HepG2 (cell line): ENCODE data around the gene SAC3D1. TPM values are rescaled to one million over a fixed set of nuclear protein-coding genes. Genes with fewer than 3 reads are reported as not detected.
A peak's percentile ranks its signal among the peaks of the same experiment; 100 is the strongest.

Experiments
- ATAC-seq: fragments of 200-7000 bp; cut with Tn5 transposase; 3 replicates; pipeline ENCODE4 v1.9.1; 2020; ENCODE audit warnings: mild to moderate bottlenecking, moderate library complexity
- BruUV-seq: library from RNA; stranded (reverse); fragments of 400-500 nt; replicated peaks from 2 replicates; lab custom pipeline; 2021; lab: Mats Ljungman, UMichigan
- CTCF ChIA-PET: fragments of 300-600 bp; formaldehyde crosslinking; extraction: SDS; loops from one replicate; lab custom pipeline; 2021; ENCODE audit warnings: low total read pairs, inconsistent platforms, low intra/inter-chr PET ratio; lab: Yijun Ruan, JAX
- POLR2A ChIA-PET: fragments of 350-600 bp; sonication (Branson Sonifier 250); formaldehyde crosslinking; loops from one replicate; lab custom pipeline; 2020; ENCODE audit warnings: antibody characterized with exemption, inconsistent platforms; lab: Yijun Ruan, JAX
- DNase-seq: peaks from one replicate; pipeline ENCODE4 v3.0.0-alpha.2; 2015; ENCODE audit warnings: low spot score
- FAIRE-seq: peaks from 3 replicates; lab custom pipeline; 2011; peaks lifted over from hg19 to GRCh38; lab: Jason Lieb, UNC
- H2AFZ ChIP-seq: one replicate; pipeline ENCODE4 v1.6.1; 2011; ENCODE audit warnings: low read length, inconsistent platforms
- H3K27ac ChIP-seq: fragments of 300-600 bp; 3 replicates; pipeline ENCODE4 v1.8.0; 2011; ENCODE audit warnings: mixed run types, mild to moderate bottlenecking, mixed read lengths, low read length, inconsistent platforms; ENCODE audit not compliant: insufficient read depth; ENCODE audit errors: extremely low read length
- H3K27me3 ChIP-seq, 2 experiments: fragments of 200-600 bp in 1 of 2; 2 replicates in 1 of 2; 3 replicates in 1 of 2; pipeline versions ENCODE4 v1.6.0 to v1.8.0; 2011; ENCODE audit warnings: low read length in 2 of 2, mild to moderate bottlenecking in 2 of 2, moderate library complexity in 2 of 2, inconsistent platforms in 1 of 2; ENCODE audit not compliant: insufficient read depth in 2 of 2, control insufficient read depth in 1 of 2
- H3K36me3 ChIP-seq, 2 experiments: fragments of 200-600 bp in 1 of 2; replicated peaks in 1 of 2; 2 replicates in 1 of 2; 3 replicates in 1 of 2; pipeline versions ENCODE4 v1.5.1 to v1.8.0; 2011; ENCODE audit warnings: low read length in 2 of 2, inconsistent platforms in 1 of 2; ENCODE audit not compliant: insufficient read depth in 2 of 2, control insufficient read depth in 1 of 2
- H3K4me1 ChIP-seq: 2 replicates; pipeline ENCODE4 v1.5.1; 2012; ENCODE audit warnings: low read length, inconsistent platforms; ENCODE audit not compliant: insufficient read depth
- H3K4me2 ChIP-seq: 2 replicates; pipeline ENCODE4 v1.6.0; 2011; ENCODE audit warnings: low read depth, low read length, inconsistent platforms
- H3K4me3 ChIP-seq, 3 experiments: fragments of 200-600 bp in 1 of 3; sonication (generic), shearing (Covaris generic) in 1 of 3; replicated peaks in 1 of 3; 2 replicates each; pipeline ENCODE4 v1.5.1; 2011 to 2016; ENCODE audit warnings: low read length in 3 of 3, inconsistent platforms in 2 of 3, low read depth in 2 of 3, mild to moderate bottlenecking in 2 of 3, control low read depth in 1 of 3, mixed read lengths in 1 of 3; ENCODE audit not compliant: insufficient read depth in 1 of 3
- H3K79me2 ChIP-seq: one replicate; pipeline ENCODE4 v1.6.1; 2011; ENCODE audit warnings: low read length, inconsistent platforms; ENCODE audit not compliant: insufficient read depth
- H3K9ac ChIP-seq: 2 replicates; pipeline ENCODE4 v1.6.0; 2011; ENCODE audit warnings: mild to moderate bottlenecking, low read depth, low read length, inconsistent platforms; ENCODE audit not compliant: insufficient read depth
- H3K9me3 ChIP-seq: 2 replicates; pipeline ENCODE4 v1.5.1; 2012; ENCODE audit warnings: mild to moderate bottlenecking, low read length
- H4K20me1 ChIP-seq: 2 replicates; pipeline ENCODE4 v1.6.0; 2011; ENCODE audit warnings: inconsistent platforms, mild to moderate bottlenecking, low read length, moderate library complexity; ENCODE audit not compliant: insufficient read depth
- BRCA1 ChIP-seq: sonication (generic); formaldehyde crosslinking; IDR thresholded peaks from 2 replicates; pipeline ENCODE4 v1.4.0; 2020; ENCODE audit warnings: missing genetic modification reagents
- SIX4 ChIP-seq: sonication (generic); formaldehyde crosslinking; IDR thresholded peaks from 2 replicates; pipeline ENCODE4 v1.4.0; 2020; ENCODE audit warnings: missing genetic modification reagents
- SNAI1 ChIP-seq: sonication (generic); formaldehyde crosslinking; IDR thresholded peaks from 2 replicates; pipeline ENCODE4 v1.5.0; 2020; ENCODE audit warnings: mild to moderate bottlenecking, missing genetic modification reagents, borderline replicate concordance
- ZBTB42 ChIP-seq: sonication (generic); formaldehyde crosslinking; IDR thresholded peaks from 2 replicates; pipeline ENCODE4 v1.5.0; 2020; ENCODE audit warnings: mild to moderate bottlenecking, missing genetic modification reagents
- ZNF547 ChIP-seq: sonication (generic); formaldehyde crosslinking; IDR thresholded peaks from 2 replicates; pipeline ENCODE4 v1.5.1; 2020; ENCODE audit warnings: mild to moderate bottlenecking, missing genetic modification reagents
- WGBS: methylation state at CpG from one replicate; pipeline ENCODE4 v1.1.6; 2017; ENCODE audit warnings: low lambda C conversion rate; 5-methylcytosine and 5-hydroxymethylcytosine counted together
- in situ Hi-C: cut with HindIII; loops from 2 replicates; pipeline ENCODE4 v1.10.0; 2017; ENCODE audit warnings: low pct_unique_long_range_greater_than_20kb; ENCODE audit not compliant: extremely low pct_ligation_motif_present
- intact Hi-C: fragments of 100-400 bp; cut with micrococcal nuclease; formaldehyde crosslinking; loops from one replicate; pipeline ENCODE4 v1.10.0; 2022; ENCODE audit not compliant: unreplicated experiment
- polyA plus RNA-seq, 8 experiments: library from polyadenylated mRNA; depleted of rRNA in 3 of 8; stranded (reverse) in 7 of 8; unstranded in 1 of 8; fragments of >200 nt; fragmentation: Illumina TruSeq in 4 of 8; extraction: Trizol in 4 of 8; gene quantifications; 2 replicates each; pipeline versions ENCODE4 v1.2.1 to v1.2.3, GENCODE V29; 2011 to 2016; ENCODE audit warnings: low read depth in 4 of 8, missing spikeins in 1 of 8, mixed read lengths in 1 of 8; ENCODE audit not compliant: insufficient read depth in 1 of 8
- total RNA-seq, 5 experiments: library from RNA; depleted of rRNA; stranded (reverse); fragments of >200 nt; fragmentation: Illumina TruSeq; extraction: Trizol; gene quantifications; 2 replicates each; pipeline ENCODE4 v1.2.3, GENCODE V29; 2016; ENCODE audit warnings: low read depth in 1 of 5
- TF ChIP-seq, protein P1 (sequence below): sonication (generic); formaldehyde crosslinking; IDR thresholded peaks from 2 replicates; pipeline ENCODE4 v1.4.0; 2020; ENCODE audit warnings: missing genetic modification reagents
- TF ChIP-seq, protein P2 (sequence below): sonication (generic); formaldehyde crosslinking; IDR thresholded peaks from 2 replicates; pipeline ENCODE4 v1.8.1; 2022; ENCODE audit warnings: low read depth, mild to moderate bottlenecking, missing genetic modification reagents
- TF ChIP-seq, protein P3 (sequence below): sonication (generic); formaldehyde crosslinking; IDR thresholded peaks from 2 replicates; pipeline ENCODE4 v1.4.0; 2020; ENCODE audit warnings: missing genetic modification reagents, mild to moderate bottlenecking, borderline replicate concordance

SAC3D1 gene
- total and polyA plus RNA-seq, 2 of the 13 experiments (the other 11 are each of a cell fraction or from before 2014, with no cell fraction given): 7.4 to 36.3 TPM

- TF ChIP-seq, protein P1, sequence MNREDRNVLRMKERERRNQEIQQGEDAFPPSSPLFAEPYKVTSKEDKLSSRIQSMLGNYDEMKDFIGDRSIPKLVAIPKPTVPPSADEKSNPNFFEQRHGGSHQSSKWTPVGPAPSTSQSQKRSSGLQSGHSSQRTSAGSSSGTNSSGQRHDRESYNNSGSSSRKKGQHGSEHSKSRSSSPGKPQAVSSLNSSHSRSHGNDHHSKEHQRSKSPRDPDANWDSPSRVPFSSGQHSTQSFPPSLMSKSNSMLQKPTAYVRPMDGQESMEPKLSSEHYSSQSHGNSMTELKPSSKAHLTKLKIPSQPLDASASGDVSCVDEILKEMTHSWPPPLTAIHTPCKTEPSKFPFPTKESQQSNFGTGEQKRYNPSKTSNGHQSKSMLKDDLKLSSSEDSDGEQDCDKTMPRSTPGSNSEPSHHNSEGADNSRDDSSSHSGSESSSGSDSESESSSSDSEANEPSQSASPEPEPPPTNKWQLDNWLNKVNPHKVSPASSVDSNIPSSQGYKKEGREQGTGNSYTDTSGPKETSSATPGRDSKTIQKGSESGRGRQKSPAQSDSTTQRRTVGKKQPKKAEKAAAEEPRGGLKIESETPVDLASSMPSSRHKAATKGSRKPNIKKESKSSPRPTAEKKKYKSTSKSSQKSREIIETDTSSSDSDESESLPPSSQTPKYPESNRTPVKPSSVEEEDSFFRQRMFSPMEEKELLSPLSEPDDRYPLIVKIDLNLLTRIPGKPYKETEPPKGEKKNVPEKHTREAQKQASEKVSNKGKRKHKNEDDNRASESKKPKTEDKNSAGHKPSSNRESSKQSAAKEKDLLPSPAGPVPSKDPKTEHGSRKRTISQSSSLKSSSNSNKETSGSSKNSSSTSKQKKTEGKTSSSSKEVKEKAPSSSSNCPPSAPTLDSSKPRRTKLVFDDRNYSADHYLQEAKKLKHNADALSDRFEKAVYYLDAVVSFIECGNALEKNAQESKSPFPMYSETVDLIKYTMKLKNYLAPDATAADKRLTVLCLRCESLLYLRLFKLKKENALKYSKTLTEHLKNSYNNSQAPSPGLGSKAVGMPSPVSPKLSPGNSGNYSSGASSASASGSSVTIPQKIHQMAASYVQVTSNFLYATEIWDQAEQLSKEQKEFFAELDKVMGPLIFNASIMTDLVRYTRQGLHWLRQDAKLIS: no peak
Measured at GRCh38 chr11:64994318-64994717, 46.7 kb upstream of the SAC3D1 start (continued).

DNA sequence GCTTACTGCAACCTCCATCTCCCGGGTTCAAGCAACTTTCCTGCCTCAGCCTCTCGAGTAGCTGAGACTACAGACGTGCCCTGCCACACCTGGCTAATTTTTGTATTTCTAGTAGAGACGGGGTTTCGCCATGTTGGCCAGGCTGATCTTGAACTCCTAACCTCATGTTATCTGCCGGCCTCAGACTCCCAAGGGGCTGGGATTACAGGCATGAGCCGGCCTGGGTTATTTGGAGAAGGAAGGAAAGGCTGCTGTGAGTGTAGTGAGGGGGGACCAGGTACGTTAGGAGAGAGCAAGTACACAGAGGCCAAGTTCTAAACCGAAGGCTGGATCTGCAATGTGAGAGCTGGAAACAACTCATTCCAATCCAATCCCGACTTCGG, 44.7 kb upstream of the SAC3D1 start:
- CTCF ChIA-PET: interaction anchor here (1.0 kb wide), 1 partner anchor 17 kb away, joined by 3 read pairs; the partner anchor contains the start of gene ARL2
- H2AFZ ChIP-seq: peak overlapping the region; percentile 80
- no peaks in the 10 kb centered on the region; a peak in 1 of 5 replicates for H3K27me3 ChIP-seq
- no peaks in the 10 kb centered on the region; a peak in 1 of 5 replicates for H3K36me3 ChIP-seq
- DNase-seq: no peak
- intact Hi-C loops (loop anchor here (2.0 to 5.0 kb wide), 4 partner anchors 62 to 149 kb away; partner anchors contain the start of genes ATG2A, GPHA2 and PPP2R5B), in situ Hi-C loops (no loop called here)
- H3K9ac ChIP-seq: peak overlapping the region; percentile 71
- peak overlapping the region; percentile 56 for H3K27ac ChIP-seq
- H4K20me1 ChIP-seq: no peaks in the 10 kb centered on the region
- peak; percentile 2; the same call in 2 of the 3 replicates for ATAC-seq
- H3K79me2 ChIP-seq: no peaks in the 10 kb centered on the region
- POLR2A ChIA-PET: interaction anchor here (0.9 to 4.0 kb wide), 16 partner anchors 8 to 151 kb away, joined by 3 to 42 read pairs (median 4); partner anchors contain the start of genes ARL2, FAU, GPHA2 and MRPL49
- H3K9me3 ChIP-seq: no peaks in the 10 kb centered on the region
- 14% methylated on average over 11 of the region's 11 CpGs for WGBS
- peak overlapping the region; percentile 95 for H3K4me2 ChIP-seq
- H3K4me1 ChIP-seq: peaks cover 52% of the 10 kb centered on the region
- no peak for FAIRE-seq
- peak overlapping the region; percentile 53 to 81 (median 60) for H3K4me3 ChIP-seq
- TSS peak; percentile 70 for BruUV-seq
- TF ChIP-seq, protein P2, sequence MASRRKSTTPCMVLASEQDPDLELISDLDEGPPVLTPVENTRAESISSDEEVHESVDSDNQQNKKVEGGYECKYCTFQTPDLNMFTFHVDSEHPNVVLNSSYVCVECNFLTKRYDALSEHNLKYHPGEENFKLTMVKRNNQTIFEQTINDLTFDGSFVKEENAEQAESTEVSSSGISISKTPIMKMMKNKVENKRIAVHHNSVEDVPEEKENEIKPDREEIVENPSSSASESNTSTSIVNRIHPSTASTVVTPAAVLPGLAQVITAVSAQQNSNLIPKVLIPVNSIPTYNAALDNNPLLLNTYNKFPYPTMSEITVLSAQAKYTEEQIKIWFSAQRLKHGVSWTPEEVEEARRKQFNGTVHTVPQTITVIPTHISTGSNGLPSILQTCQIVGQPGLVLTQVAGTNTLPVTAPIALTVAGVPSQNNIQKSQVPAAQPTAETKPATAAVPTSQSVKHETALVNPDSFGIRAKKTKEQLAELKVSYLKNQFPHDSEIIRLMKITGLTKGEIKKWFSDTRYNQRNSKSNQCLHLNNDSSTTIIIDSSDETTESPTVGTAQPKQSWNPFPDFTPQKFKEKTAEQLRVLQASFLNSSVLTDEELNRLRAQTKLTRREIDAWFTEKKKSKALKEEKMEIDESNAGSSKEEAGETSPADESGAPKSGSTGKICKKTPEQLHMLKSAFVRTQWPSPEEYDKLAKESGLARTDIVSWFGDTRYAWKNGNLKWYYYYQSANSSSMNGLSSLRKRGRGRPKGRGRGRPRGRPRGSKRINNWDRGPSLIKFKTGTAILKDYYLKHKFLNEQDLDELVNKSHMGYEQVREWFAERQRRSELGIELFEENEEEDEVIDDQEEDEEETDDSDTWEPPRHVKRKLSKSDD (CRISPR knock-in tag): peak; percentile 32; the same call in 1 of the 2 replicates
- TF ChIP-seq BRCA1 (CRISPR knock-in tag) (peak; percentile 69; the same call in 1 of the 2 replicates), ZBTB42 (CRISPR knock-in tag) (no peak), ZNF547 (peak; percentile 27; the same call in 1 of the 2 replicates), SNAI1 (no peak), SIX4 (CRISPR knock-in tag) (no peak)
- TF ChIP-seq, protein P3, sequence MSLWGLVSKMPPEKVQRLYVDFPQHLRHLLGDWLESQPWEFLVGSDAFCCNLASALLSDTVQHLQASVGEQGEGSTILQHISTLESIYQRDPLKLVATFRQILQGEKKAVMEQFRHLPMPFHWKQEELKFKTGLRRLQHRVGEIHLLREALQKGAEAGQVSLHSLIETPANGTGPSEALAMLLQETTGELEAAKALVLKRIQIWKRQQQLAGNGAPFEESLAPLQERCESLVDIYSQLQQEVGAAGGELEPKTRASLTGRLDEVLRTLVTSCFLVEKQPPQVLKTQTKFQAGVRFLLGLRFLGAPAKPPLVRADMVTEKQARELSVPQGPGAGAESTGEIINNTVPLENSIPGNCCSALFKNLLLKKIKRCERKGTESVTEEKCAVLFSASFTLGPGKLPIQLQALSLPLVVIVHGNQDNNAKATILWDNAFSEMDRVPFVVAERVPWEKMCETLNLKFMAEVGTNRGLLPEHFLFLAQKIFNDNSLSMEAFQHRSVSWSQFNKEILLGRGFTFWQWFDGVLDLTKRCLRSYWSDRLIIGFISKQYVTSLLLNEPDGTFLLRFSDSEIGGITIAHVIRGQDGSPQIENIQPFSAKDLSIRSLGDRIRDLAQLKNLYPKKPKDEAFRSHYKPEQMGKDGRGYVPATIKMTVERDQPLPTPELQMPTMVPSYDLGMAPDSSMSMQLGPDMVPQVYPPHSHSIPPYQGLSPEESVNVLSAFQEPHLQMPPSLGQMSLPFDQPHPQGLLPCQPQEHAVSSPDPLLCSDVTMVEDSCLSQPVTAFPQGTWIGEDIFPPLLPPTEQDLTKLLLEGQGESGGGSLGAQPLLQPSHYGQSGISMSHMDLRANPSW (CRISPR knock-in tag): no peak
